LNCaP clone FGC (cell line): ENCODE data around the gene TMEM14B.
"Not testable (repeated sequence)": the region's sequence is repeated elsewhere in the genome, so short reads cannot be mapped to it uniquely, and the experiment has no call there.

ENCODE experiments used
- DNase-seq: peaks from one replicate; pipeline ENCODE4 v3.0.0-alpha.2; 2011; ENCODE audit warnings: low read depth
- H3K4me3 ChIP-seq: 2 replicates; pipeline ENCODE4 v1.5.1; 2011; ENCODE audit warnings: mild to moderate bottlenecking, low read depth, low read length, control low read depth
- TF ChIP-seq, protein P1 (sequence below): IDR thresholded peaks from 2 replicates; pipeline ENCODE4 v1.5.1; 2012; ENCODE audit warnings: mild to moderate bottlenecking; ENCODE audit not compliant: control insufficient read depth, insufficient read depth; ENCODE audit errors: extremely low read depth

TMEM14B gene

GRCh38 chr6:10730254-10730653 lies 17.4 kb upstream of the TMEM14B start:
- H3K4me3 ChIP-seq: no peak overlapping the region
- no peak for DNase-seq
- TF ChIP-seq, protein P1, sequence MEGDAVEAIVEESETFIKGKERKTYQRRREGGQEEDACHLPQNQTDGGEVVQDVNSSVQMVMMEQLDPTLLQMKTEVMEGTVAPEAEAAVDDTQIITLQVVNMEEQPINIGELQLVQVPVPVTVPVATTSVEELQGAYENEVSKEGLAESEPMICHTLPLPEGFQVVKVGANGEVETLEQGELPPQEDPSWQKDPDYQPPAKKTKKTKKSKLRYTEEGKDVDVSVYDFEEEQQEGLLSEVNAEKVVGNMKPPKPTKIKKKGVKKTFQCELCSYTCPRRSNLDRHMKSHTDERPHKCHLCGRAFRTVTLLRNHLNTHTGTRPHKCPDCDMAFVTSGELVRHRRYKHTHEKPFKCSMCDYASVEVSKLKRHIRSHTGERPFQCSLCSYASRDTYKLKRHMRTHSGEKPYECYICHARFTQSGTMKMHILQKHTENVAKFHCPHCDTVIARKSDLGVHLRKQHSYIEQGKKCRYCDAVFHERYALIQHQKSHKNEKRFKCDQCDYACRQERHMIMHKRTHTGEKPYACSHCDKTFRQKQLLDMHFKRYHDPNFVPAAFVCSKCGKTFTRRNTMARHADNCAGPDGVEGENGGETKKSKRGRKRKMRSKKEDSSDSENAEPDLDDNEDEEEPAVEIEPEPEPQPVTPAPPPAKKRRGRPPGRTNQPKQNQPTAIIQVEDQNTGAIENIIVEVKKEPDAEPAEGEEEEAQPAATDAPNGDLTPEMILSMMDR: no peak

DNA sequence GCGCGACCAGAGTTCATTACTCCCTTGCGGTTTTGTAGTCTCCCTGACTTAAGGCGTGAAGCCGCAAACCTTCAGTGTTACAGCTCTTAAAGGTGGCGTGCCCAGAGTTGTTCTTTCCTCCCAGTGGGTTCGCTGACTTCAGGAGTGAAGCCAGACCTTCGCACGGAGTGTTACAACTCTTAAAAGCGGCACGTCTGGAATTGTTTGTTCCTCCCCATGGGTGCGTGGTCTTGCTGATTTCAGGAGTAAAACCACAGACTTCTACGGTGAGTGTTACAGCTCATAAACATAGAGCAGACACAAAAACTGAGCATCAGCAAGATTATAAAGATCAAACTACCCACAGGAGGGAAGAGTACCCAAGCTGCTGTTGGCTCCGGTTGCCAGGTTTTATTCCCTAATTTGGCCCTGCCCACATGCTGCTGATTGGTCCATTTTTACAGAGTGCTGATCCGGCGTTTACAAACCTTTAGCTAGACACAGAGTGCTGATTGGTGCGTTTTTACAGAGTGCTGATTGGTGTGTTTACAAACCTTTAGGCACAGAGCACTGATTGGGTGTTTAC lies 14.4 kb upstream of the TMEM14B start:
- TF ChIP-seq, protein P1: no peak
- no peak for DNase-seq
- no peak overlapping the region for H3K4me3 ChIP-seq

DNA sequence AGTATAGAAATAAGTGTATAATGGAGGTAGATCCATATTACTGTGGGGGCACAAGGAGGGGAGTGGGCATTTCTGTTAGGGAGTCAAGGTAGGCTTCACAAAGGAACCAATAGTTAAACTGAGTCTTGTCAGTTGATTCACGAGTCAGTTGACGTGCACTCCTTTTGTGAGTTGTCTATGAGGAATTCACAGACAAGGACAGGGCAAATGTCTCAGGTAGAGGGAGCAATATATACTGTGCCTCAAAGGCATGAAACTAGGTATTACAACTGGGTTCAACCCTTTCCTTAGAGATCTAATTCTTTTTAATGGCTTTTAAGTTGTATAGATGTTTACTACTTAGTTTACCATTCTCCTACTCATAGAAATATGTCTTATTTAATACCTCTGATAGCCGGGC lies 13.7 kb upstream of the TMEM14B start:
- H3K4me3 ChIP-seq: no peak overlapping the region
- no peak for DNase-seq
- TF ChIP-seq, protein P1: no peak

- no peak for DNase-seq
- H3K4me3 ChIP-seq: no peak overlapping the region
- TF ChIP-seq, protein P1: no peak
Measured at GRCh38 chr6:10736731-10737130, 10.9 kb upstream of the TMEM14B start.

- TF ChIP-seq, protein P1: no peak
- DNase-seq: no peak
- H3K4me3 ChIP-seq: no peak overlapping the region
Measured at GRCh38 chr6:10740061-10740460, 7.5 kb upstream of the TMEM14B start.

DNA sequence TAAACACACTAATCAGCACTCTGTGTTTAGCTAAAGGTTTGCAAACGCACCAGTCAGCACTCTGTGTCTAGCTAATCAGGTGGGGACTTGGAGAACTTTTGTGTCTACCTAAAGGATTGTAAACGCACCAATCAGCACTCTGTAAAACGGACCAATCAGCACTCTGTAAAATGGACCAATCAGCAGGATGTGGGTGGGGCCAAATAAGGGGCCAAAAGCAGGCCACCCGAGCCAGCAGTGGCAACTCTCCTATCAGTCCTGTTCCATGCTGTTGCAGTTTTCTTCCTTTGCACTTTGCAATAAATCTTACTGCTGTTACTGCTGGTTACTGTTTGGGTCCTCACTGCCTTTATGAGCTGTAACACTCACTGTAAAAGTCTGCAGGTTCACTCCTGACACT lies 6.0 kb upstream of the TMEM14B start:
- not testable (repeated sequence) for DNase-seq, H3K4me3 ChIP-seq

DNA sequence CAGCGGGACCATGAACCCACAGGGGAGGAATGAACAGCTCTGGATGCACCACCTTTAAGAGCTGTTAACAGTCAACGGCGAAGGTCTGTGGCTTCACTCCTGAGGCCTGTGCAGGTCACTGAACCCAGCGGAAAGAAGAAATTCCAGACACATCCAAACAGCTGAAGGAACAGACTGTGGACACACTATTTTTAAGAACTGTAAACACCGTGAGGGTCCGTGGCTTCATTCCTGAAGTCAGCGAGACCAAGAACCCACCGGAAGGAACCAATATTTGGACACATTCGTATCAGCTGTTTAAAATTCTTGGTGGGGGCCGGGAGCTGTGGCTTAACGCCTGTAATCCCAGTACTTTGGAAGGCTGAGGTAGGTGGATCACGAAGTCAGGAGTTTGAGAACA lies 5.4 kb upstream of the TMEM14B start:
- H3K4me3 ChIP-seq: no peak overlapping the region
- TF ChIP-seq, protein P1: no peak
- no peak for DNase-seq

DNA sequence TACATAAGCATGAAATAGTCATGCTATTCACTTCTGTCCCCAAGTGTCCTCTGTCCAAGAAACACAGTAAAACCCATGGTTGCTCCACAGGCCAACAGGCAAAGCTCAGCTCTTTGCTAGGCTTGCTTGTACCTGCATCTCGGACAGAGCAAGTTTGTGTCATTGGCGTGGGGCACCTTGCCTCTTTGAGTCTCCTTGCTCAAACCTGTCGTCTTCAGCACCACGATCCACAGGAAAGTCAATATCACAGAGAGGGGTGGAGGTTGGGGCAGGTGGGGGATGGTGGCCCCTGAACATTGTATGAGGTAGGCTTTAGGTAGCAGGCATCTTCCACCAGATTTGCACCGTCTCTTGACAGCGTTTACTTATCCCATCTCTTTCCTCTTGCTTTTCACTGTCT lies 4.1 kb upstream of the TMEM14B start:
- no peak overlapping the region for H3K4me3 ChIP-seq
- TF ChIP-seq, protein P1: no peak
- no peak for DNase-seq
